T-helper 2 cell treated with Interferon-gamma antibody and Interleukin-4, amounts not matched to agents 5 μg/mL and 100 μg/mL, for 36 hours (primary cell): Measurements from ENCODE around the gene GNMT.
A peak's percentile ranks its signal among the peaks of the same experiment; 100 is the strongest.

ENCODE experiments used
- DNase-seq: peaks from one replicate; pipeline ENCODE4 v3.0.0; 2021; ENCODE audit warnings: low spot score
- H3K27ac Mint-ChIP-seq: one replicate; pipeline ENCODE4 v1.8.0; 2021; ENCODE audit warnings: mild to moderate bottlenecking, mixed read lengths
- H3K27me3 Mint-ChIP-seq: one replicate; pipeline ENCODE4 v1.8.0; 2021; ENCODE audit warnings: low read depth, mixed read lengths
- H3K36me3 Mint-ChIP-seq: one replicate; pipeline ENCODE4 v1.8.0; 2021; ENCODE audit warnings: low read depth, mixed read lengths
- H3K4me1 Mint-ChIP-seq: one replicate; pipeline ENCODE4 v1.8.0; 2021; ENCODE audit warnings: low read depth, mixed read lengths
- H3K4me3 Mint-ChIP-seq: one replicate; pipeline ENCODE4 v1.8.0; 2022; ENCODE audit warnings: mild to moderate bottlenecking, moderate library complexity, mixed read lengths
- H3K9me3 Mint-ChIP-seq: one replicate; pipeline ENCODE4 v1.8.0; 2021; ENCODE audit warnings: mixed read lengths

GNMT gene

DNA sequence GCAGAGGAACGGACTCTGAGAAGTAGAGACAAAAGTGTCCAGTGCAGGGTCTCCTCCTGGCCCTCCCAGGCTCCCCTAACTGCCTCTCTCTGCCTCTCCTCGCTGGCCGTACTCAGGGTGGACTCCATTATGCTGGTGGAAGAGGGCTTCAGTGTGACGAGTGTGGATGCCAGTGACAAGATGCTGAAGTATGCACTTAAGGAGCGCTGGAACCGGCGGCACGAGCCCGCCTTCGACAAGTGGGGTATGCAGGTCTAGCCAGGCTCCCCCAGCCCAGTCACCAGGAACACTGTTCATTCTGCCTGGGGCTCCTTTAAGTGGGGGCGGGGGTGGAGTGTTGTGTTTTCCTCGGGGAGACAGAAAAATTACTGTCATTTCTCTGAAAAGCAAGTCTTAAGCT lies 1.5 kb downstream of the GNMT start:
- Mint-ChIP-seq H3K27me3 (peaks cover 11% of the 10 kb centered on the region), H3K4me1 (peaks cover 10% of the 10 kb centered on the region), H3K27ac (no peak overlapping the region), H3K4me3 (no peak overlapping the region), H3K36me3 (peaks cover 18% of the 10 kb centered on the region), H3K9me3 (no peaks in the 10 kb centered on the region)
- DNase-seq = no peak

DNA sequence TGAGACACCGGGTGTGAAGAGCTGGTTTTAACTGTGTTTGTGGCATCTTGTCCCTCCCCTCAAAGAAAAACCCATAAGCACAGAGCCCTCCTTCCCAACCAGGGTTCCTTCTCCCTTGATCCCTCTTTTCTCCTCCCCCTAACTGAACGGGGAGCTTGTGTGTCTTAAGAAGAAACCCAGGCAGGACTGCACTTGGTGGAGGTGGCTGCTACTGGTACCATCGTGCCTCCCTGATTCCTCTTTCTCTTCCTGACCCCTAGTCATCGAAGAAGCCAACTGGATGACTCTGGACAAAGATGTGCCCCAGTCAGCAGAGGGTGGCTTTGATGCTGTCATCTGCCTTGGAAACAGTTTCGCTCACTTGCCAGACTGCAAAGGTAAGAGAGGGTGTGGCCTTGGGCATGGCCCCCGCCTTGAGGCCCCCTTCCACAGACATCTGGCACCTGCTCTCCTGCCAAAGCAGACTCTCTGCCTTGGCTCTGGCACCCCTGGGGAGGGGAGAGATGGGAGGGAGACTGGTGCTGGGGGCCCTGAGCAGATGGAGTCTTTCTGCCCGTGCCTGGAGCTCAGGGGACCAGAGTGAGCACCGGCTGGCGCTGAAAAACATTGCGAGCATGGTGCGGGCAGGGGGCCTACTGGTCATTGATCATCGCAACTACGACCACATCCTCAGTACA lies 2.1 kb downstream of the GNMT start:
- Mint-ChIP-seq H3K4me3 (no peak overlapping the region), H3K4me1 (peaks cover 10% of the 10 kb centered on the region), H3K27ac (no peak overlapping the region), H3K27me3 (peaks cover 11% of the 10 kb centered on the region), H3K9me3 (no peaks in the 10 kb centered on the region), H3K36me3 (peaks cover 22% of the 10 kb centered on the region)
- no peak for DNase-seq

DNA sequence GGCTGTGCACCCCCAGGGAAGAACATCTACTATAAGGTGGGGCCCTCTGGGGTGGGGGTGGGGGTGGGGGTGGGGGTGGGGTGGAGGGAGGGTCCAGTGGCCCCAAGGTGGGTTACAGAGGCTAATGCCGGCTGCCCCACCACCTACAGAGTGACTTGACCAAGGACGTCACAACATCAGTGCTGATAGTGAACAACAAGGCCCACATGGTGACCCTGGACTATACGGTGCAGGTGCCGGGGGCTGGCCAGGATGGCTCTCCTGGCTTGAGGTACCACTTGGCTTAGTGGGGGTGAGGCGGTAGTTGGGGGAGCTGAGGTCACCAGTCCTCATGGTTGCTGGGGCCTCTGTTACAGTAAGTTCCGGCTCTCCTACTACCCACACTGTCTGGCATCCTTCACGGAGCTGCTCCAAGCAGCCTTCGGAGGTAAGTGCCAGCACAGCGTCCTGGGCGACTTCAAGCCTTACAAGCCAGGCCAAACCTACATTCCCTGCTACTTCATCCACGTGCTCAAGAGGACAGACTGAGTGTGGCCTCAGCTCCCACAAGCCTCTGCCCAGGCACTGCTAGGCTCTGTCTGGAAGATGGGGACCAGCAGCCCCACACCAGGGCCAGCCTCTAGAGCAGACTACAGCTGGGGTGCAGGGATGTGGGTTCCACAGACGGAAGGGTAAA lies 2.8 kb downstream of the GNMT start:
- Mint-ChIP-seq H3K27me3 (peaks cover 11% of the 10 kb centered on the region), H3K4me1 (peaks cover 10% of the 10 kb centered on the region), H3K4me3 (no peak overlapping the region), H3K27ac (no peak overlapping the region), H3K36me3 (peaks cover 23% of the 10 kb centered on the region), H3K9me3 (no peaks in the 10 kb centered on the region)
- no peak for DNase-seq

DNA sequence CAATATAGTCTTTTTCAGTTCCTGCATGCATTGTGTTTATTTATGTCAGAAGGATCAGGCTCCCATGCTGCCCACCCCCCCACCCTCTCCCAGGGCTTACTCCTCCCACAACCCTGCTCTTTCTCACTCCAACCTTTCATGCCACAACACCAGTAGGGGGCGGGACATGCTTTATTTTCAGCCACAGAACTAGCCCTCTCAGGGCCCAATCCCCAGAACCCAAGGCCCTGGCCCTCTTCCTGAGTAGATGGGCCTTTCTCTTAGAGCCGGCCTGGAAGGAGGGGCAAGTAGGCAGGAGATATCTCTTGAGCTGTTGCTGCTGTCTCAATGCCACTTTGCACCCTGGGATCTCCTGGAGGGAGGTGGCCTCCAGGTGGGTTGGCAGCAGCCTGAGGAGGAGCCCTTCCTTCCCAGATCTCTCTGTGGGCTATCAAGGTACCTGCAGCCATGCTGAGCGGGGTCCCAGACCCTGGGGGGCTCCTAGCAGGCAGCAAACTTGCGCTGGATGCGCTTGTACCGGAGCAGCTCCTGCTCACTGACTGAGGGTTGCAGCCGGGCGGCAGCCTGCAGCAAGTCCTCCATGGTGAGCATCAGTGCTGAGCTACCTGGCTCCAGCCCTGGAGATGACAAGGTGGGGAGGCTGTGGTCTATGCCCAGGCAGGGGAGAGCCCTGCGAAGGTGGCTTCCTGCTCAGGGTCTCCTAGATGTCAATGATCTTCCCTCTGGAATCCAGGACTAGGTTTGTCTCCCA lies 3.5 kb downstream of the GNMT start:
- H3K27me3 Mint-ChIP-seq = peaks cover 11% of the 10 kb centered on the region
- no peak overlapping the region for H3K4me3 Mint-ChIP-seq
- H3K27ac Mint-ChIP-seq = no peak overlapping the region
- peaks cover 23% of the 10 kb centered on the region for H3K36me3 Mint-ChIP-seq
- H3K4me1 Mint-ChIP-seq = peaks cover 10% of the 10 kb centered on the region
- DNase-seq = peak; percentile 10
- no peaks in the 10 kb centered on the region for H3K9me3 Mint-ChIP-seq

GRCh38 chr6:42966571-42966970 lies 6.0 kb downstream of the GNMT start:
- Mint-ChIP-seq H3K27ac (no peak overlapping the region), H3K4me3 (no peak overlapping the region), H3K27me3 (no peaks in the 10 kb centered on the region), H3K4me1 (peaks cover 2% of the 10 kb centered on the region), H3K36me3 (peaks cover 28% of the 10 kb centered on the region), H3K9me3 (no peaks in the 10 kb centered on the region)
- DNase-seq = no peak

DNA sequence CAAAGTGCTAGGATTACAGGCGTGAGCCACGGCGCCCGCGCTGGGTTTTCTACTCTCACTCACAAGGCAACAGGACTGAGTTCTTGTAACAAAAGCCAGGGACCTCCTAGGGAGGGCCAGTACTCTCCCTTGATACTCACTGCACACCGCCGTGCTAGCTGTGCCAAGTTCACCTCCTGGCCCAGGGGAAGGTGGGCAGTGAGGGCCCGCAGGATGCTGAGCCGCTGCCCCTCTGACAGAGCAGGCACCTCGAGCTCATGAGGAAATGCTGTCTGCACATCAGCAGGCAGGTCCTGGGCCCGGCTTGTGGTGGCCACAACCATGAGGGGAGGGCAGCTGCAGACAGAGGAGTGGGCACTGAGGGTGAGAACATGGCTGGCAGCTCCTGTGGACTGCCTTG lies 6.7 kb downstream of the GNMT start:
- Mint-ChIP-seq H3K27ac (no peak overlapping the region), H3K9me3 (no peaks in the 10 kb centered on the region), H3K4me1 (peaks cover 2% of the 10 kb centered on the region), H3K27me3 (no peaks in the 10 kb centered on the region), H3K4me3 (no peak overlapping the region), H3K36me3 (peaks cover 25% of the 10 kb centered on the region)
- DNase-seq = no peak

DNA sequence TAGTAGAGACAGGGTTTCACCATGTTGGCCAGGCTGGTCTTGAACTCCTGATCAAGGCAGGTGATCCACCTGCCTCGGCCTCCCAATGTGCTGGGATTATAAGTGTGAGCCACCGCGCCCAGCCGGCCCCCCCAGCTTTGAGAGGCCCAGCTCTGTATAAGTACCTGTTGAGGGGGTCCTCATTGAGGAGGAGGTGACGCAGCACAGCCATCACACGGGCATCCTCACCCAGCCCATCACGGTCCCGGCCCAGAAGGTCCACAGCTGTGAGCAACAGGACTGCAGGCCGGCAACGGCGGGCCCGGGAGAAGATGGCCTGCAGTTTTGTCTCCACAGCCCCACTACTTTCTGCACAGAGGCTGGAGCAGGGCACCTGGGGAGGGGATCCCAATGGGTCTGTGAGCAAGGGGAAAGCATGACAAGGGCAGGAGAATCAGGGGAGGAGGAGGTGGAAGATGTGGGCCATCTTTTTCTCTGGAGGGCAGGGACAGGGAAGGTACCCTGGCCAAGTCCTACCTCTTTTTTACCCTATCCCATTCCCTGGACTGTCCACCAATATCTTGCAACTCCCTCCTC lies 7.7 kb downstream of the GNMT start:
- H3K27me3 Mint-ChIP-seq = no peaks in the 10 kb centered on the region

DNA sequence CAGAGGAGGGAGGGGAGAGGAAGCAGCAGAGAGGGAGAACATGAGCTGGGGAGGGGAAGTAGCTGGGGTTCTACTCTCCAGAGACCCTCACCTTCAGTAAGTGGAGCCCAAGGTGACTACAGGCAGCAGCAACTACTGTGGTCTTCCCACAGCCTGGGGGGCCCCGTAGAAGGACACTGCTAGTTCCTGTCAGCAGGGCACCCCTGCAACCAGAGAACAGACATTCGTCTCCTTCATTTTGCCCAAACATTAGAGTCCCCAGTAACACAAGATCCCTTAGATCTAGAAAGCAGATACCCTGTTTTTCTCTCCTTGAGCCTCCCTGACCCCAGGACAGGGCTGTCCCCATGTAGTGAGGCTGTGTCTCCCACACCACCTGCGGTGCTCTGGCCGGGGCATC lies 8.2 kb downstream of the GNMT start:
- Mint-ChIP-seq H3K9me3 (no peaks in the 10 kb centered on the region), H3K27me3 (no peaks in the 10 kb centered on the region), H3K4me3 (no peak overlapping the region), H3K27ac (no peak overlapping the region), H3K4me1 (peaks cover 2% of the 10 kb centered on the region), H3K36me3 (peaks cover 22% of the 10 kb centered on the region)
- no peak for DNase-seq

More for the DNA sequence above, 7.7 kb downstream of the GNMT start:
- Mint-ChIP-seq H3K4me1 (peaks cover 2% of the 10 kb centered on the region), H3K4me3 (no peak overlapping the region), H3K36me3 (peaks cover 22% of the 10 kb centered on the region), H3K9me3 (no peaks in the 10 kb centered on the region), H3K27ac (no peak overlapping the region)
- DNase-seq = no peak

DNA sequence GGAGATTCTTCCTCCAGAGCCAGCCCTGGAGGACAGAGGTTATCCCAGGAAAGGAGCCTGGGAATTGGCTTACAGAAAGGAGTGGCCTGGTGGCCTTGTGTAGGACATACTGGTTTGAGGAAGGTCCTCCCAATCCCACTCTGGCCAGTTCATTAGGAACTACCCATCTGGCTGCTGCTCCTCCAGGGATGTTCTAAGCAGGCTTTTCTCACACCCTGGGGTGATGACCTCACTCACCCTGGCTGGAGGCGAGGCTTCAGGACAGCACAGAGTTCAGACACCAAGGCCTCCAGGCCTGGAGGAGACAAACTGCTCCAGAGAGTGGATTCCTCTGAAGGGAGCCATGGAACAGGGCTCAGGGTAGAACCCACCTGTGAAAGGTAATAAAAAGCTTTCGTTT lies 8.9 kb downstream of the GNMT start:
- DNase-seq = no peak
- H3K36me3 Mint-ChIP-seq = peaks cover 22% of the 10 kb centered on the region
- H3K4me1 Mint-ChIP-seq = peaks cover 2% of the 10 kb centered on the region
- H3K4me3 Mint-ChIP-seq = no peak overlapping the region
- H3K27ac Mint-ChIP-seq = no peak overlapping the region
- H3K9me3 Mint-ChIP-seq = no peaks in the 10 kb centered on the region
- no peaks in the 10 kb centered on the region for H3K27me3 Mint-ChIP-seq

DNA sequence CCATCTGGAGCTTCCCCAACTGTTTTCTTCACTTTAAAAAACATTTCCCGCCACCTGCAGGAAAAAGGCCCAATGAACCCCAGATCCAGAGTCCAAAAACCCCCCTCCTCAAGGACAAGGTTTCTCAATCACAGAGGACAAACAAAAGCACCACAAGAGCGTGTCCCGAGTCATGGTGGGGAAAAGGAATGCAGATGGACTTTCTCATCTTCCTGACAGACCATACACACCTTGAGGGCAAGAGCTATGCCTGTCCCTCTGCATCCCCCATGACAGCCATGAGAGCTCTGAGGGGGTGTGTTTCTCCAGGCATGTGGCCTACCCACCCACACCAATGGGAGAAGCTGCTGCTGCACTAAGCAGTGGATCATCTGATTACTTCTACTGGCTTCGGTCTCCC lies 9.4 kb downstream of the GNMT start:
- Mint-ChIP-seq H3K27me3 (no peaks in the 10 kb centered on the region), H3K36me3 (peaks cover 22% of the 10 kb centered on the region), H3K27ac (no peak overlapping the region), H3K4me1 (peaks cover 2% of the 10 kb centered on the region), H3K4me3 (no peak overlapping the region), H3K9me3 (no peaks in the 10 kb centered on the region)
- DNase-seq = no peak

DNA sequence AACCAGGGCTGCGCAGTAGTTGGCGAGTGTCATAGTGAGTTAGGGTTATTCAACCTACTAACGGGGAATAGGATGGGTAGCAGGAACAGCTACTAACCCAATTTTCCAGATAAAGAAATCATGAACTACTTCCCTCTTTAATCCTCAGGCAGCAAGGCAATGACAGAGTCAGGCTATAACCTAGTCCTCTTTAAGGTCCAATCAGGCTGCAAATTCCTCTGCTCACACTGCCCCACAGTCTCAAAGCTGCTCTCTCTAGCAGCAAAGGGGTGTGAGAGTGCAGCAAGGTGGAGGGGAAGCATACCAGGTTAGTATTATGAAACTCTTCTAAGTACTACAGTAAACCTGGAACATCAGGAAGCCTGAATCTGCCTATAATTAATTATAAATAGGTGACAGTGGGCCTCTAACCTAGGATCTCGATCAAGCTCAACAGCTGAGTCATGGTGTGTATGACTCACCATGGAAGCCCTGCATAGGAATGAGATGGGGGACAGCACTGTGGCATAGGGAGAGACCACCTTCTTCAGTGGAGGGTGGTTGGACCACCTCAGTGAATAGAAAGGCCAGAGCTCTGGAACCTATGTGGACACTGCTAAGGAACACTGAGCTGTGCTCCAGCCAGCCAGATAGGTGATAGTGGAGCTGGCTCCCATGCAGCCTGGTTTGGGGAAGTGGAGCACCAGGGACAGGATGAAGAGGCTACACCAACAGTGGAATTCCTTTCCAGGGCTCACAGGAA lies 10.5 kb downstream of the GNMT start:
- Mint-ChIP-seq H3K36me3 (peaks cover 19% of the 10 kb centered on the region), H3K27ac (peak overlapping the region; percentile 26), H3K27me3 (no peaks in the 10 kb centered on the region), H3K4me3 (no peak overlapping the region), H3K9me3 (no peaks in the 10 kb centered on the region), H3K4me1 (peaks cover 4% of the 10 kb centered on the region)
- no peak for DNase-seq

DNA sequence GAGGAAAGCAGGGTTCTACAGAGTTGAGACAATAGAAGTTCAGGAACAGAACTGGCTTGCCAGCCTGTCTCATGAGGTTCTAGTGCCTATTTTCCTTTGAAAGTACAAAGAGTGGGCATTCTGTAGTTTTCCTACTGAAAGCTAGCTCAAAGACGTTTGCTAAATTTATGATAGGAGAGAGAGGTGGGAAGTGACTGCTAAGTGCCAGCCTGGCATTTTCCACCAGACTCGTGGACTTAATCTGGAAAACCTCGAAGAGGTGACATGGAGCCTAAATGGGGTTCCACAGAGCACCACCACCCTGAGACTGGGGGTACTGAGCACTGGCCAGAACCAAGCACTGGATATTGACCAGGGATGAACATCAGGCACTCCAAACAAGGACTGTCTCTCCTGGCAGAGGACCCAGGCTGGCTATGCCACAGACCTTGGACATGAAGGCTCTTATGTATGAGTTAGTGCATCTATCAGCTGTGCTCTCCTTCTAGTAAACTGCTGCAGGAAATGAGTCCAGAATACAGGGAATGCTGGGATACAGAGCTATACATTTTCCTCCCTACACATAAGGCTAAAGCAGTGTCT lies 11.3 kb downstream of the GNMT start:
- H3K27ac Mint-ChIP-seq = no peak overlapping the region
- H3K36me3 Mint-ChIP-seq = peaks cover 22% of the 10 kb centered on the region
- H3K4me1 Mint-ChIP-seq = peaks cover 5% of the 10 kb centered on the region
- DNase-seq = no peak
- H3K9me3 Mint-ChIP-seq = no peaks in the 10 kb centered on the region
- no peak overlapping the region for H3K4me3 Mint-ChIP-seq
- no peaks in the 10 kb centered on the region for H3K27me3 Mint-ChIP-seq

GRCh38 chr6:42973926-42974325 lies 13.4 kb downstream of the GNMT start:
- Mint-ChIP-seq H3K9me3 (no peaks in the 10 kb centered on the region), H3K27ac (peak overlapping the region; percentile 11), H3K4me3 (no peak overlapping the region), H3K4me1 (peaks cover 10% of the 10 kb centered on the region), H3K36me3 (peaks cover 23% of the 10 kb centered on the region), H3K27me3 (no peaks in the 10 kb centered on the region)
- no peak for DNase-seq
